ES-I3 (cell line): Measurements from ENCODE around the gene FAM20A.

Experiments
- H3K36me3 ChIP-seq: 2 replicates; pipeline ENCODE4 v1.6.1; 2013; ENCODE audit warnings: mild to moderate bottlenecking, low read length, control low read depth, moderate library complexity; ENCODE audit not compliant: insufficient read depth
- H3K4me1 ChIP-seq: 2 replicates; pipeline ENCODE4 v1.6.1; 2013; ENCODE audit warnings: mild to moderate bottlenecking, control low read depth, low read length; ENCODE audit not compliant: insufficient read depth
- H3K9ac ChIP-seq: 2 replicates; pipeline ENCODE4 v1.6.1; 2013; ENCODE audit warnings: low read depth, mild to moderate bottlenecking, low read length, moderate library complexity
- H3K9me3 ChIP-seq: 2 replicates; pipeline ENCODE4 v1.6.1; 2013; ENCODE audit warnings: mild to moderate bottlenecking, low read length, moderate library complexity; ENCODE audit not compliant: control insufficient read depth, insufficient read depth

The FAM20A gene

DNA sequence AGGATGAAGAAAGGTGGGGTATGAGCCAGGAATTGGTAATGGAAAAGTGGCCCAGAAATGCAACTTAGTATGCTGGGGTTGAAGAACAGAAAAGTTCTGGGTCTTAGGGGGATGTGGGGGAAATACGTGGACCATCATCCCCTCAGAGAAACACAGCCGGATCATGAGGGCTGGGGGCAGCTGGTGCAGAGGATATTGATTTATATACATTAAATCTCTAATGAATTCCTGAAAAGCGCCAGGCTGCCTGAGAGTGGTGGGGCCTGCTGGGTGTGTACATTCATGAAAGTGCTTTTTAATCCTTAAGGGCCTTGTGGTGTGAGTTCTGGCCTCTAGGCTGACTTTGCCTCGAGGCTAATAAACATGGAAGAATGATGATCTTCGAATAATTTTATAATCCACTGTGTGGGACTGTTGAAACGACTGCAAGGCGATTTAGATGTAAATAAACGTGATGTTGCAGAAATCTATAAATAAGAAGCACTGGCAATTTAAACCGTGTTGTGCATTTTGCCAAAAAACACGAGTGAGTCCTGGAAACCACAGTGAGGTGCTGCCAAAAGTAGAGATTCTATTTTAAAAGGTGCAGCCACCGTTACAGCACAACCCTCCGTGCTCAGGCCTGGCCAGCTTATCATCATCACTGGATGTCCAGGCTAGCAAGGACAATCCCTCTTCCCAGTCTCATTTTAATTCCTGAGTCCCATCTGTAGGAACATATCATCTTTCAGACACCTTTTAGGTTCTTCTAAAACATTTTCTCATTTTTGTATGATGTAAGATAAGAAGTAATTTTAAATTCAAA lies 56.9 kb downstream of the FAM20A start:
- H3K9ac ChIP-seq: no peak overlapping the region
- H3K4me1 ChIP-seq: no peaks in the 10 kb centered on the region
- peaks cover 24% of the 10 kb centered on the region for H3K36me3 ChIP-seq
- H3K9me3 ChIP-seq: no peaks in the 10 kb centered on the region

- Histone ChIP-seq H3K9me3 (no peaks in the 10 kb centered on the region), H3K9ac (no peak overlapping the region), H3K4me1 (no peaks in the 10 kb centered on the region), H3K36me3 (peaks cover 29% of the 10 kb centered on the region)
Measured at GRCh38 chr17:68542698-68543463, 58.3 kb downstream of the FAM20A start.

DNA sequence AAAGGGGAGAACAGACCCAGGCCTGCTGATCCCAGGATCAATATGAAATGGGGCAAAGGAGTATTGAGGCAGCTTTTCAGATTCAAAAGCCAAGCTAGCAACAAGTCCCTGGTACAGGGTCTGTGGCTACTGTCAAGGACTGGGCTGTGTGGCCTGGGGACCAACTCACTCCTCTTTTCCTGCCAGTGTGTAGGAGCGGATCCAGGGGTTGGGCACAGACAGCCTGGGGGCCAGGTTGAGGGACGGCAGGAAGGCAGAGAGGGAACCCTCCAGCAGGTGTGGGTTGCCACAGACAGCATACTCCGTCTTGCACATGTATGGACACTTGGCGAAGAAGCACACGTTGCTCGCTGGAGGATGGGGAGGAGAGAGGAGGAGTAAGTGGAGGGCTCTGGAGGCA lies 59.4 kb downstream of the FAM20A start:
- no peaks in the 10 kb centered on the region for H3K4me1 ChIP-seq
- peaks cover 35% of the 10 kb centered on the region for H3K36me3 ChIP-seq
- H3K9me3 ChIP-seq: no peaks in the 10 kb centered on the region
- H3K9ac ChIP-seq: no peak overlapping the region

DNA sequence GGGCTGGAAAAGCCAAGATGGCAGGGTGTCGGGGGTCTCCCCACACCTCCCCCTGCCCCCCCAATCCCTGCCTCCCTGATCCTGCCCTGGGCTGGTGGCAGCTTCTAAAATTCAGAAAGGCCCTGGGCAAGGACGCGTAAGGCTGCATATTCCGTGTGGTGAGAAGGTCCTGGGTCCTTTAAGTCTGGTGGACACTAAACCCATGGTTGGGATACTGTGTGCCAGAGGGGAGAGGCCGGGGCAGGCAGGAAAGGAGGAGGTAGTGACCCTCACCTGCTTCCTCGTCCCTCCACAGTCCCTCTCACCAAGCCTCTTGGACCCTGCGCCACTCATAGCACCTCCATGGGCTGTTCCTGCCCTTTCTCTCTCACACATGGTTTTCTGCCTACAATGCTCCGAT lies 60.2 kb downstream of the FAM20A start:
- Histone ChIP-seq H3K4me1 (no peaks in the 10 kb centered on the region), H3K9me3 (no peaks in the 10 kb centered on the region), H3K9ac (no peak overlapping the region), H3K36me3 (peaks cover 41% of the 10 kb centered on the region)

- peaks cover 48% of the 10 kb centered on the region for H3K36me3 ChIP-seq
Measured at GRCh38 chr17:68539548-68540467, 61.4 kb downstream of the FAM20A start.

GRCh38 chr17:68535922-68536321 lies 65.2 kb downstream of the FAM20A start:
- Histone ChIP-seq H3K9ac (no peak overlapping the region), H3K9me3 (no peaks in the 10 kb centered on the region), H3K4me1 (no peaks in the 10 kb centered on the region), H3K36me3 (peaks cover 43% of the 10 kb centered on the region)

More at GRCh38 chr17:68539548-68540467, 61.4 kb downstream of the FAM20A start:
- Histone ChIP-seq H3K4me1 (no peaks in the 10 kb centered on the region), H3K9me3 (no peaks in the 10 kb centered on the region), H3K9ac (no peak overlapping the region)

DNA sequence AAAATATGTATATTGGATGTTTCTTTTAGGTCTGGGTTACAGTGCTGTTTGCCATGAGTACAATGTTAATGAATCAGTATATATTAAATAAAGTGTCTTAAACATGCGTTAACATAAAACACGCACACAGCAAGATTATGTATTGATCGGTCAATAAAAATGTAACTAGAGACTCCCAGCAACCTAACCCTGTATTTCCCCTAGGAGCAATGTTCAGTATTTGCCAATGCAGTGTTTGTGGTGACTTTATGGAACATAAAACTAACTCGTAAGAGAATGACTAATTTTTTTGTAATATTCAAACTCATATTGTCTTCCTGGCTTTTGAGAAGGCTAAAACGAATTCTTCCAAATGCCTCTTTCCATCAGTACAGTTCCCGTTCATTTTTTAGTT lies 66.5 kb downstream of the FAM20A start:
- Histone ChIP-seq H3K4me1 (peaks cover under 1% of the 10 kb centered on the region; the same call in 1 of the 2 replicates), H3K9ac (no peak overlapping the region), H3K36me3 (peaks cover 42% of the 10 kb centered on the region), H3K9me3 (no peaks in the 10 kb centered on the region)

DNA sequence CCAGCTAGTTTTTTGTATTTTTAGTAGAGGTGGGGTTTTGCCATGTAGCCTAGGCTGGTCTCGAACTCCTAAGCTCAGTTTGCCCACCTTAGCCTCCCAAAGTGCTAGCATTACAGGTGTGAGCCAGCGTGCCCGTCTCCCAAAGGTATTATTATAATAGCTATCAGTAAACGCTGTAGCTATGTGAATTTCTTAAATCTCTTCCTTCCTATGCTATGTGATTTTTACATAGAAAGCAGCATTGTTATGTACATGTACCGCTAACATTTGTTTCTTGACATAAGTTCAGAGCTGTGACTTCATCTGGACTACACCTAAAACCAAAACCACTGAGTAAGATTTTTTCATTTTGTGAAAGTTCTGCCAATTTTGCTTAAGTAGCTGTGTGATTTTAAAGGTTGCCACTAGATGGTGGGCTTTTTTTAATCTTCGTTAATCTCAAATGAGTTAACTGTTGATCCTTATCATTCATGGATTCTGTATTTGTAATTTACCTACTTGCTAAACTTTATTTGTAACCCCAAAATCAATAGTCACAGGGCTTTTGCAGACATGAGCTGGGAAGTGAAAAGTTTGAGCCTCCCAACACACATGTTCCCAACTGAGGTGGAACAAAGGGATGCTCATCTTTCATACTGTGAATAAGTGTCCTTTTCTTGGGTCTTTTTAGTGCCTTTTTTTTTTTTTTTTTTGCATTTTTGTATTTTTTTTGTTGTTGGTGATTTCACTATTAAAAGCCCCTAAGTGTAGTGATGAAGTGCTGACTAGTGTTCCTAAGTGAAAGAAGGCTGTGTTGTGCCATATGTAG lies 67.1 kb downstream of the FAM20A start:
- Histone ChIP-seq H3K9ac (no peak overlapping the region), H3K36me3 (peaks cover 46% of the 10 kb centered on the region), H3K4me1 (peaks cover 6% of the 10 kb centered on the region; the same call in 1 of the 2 replicates)

DNA sequence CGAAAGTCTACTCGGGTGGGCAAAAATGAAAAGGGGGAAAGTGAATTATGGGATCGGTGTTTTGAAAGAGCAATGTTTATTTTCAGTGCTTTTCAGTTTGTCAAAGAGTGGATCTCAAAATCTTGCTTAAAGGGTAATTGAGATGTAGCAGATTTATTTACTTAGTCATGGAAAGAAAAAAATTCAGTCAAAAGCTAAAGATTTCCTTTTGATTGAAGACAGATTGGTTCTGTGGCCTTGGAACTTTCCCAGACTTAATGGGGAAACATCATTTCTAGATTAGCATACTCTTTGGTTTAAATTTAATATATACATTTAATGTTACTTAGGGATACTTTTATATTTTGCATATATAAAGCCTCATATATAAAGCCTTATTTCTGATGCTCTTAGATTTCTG lies 68.3 kb downstream of the FAM20A start:
- H3K9me3 ChIP-seq: no peaks in the 10 kb centered on the region
- H3K36me3 ChIP-seq: peaks cover 40% of the 10 kb centered on the region

More for the DNA sequence above, 67.1 kb downstream of the FAM20A start:
- H3K9me3 ChIP-seq: no peaks in the 10 kb centered on the region

GRCh38 chr17:68531252-68531651 lies 69.9 kb downstream of the FAM20A start:
- no peak overlapping the region for H3K9ac ChIP-seq
- no peaks in the 10 kb centered on the region for H3K9me3 ChIP-seq
- H3K4me1 ChIP-seq: peaks cover 31% of the 10 kb centered on the region; the same call in 1 of the 2 replicates
- peaks cover 30% of the 10 kb centered on the region for H3K36me3 ChIP-seq

More for the DNA sequence above, 68.3 kb downstream of the FAM20A start:
- no peak overlapping the region for H3K9ac ChIP-seq
- H3K4me1 ChIP-seq: peaks cover 17% of the 10 kb centered on the region; the same call in 1 of the 2 replicates

GRCh38 chr17:68527314-68527713 lies 73.9 kb downstream of the FAM20A start:
- H3K9ac ChIP-seq: no peak overlapping the region
- H3K4me1 ChIP-seq: peaks cover 35% of the 10 kb centered on the region; the same call in 1 of the 2 replicates
- H3K36me3 ChIP-seq: peaks cover 30% of the 10 kb centered on the region
- H3K9me3 ChIP-seq: no peaks in the 10 kb centered on the region

GRCh38 chr17:68526548-68526947 lies 74.6 kb downstream of the FAM20A start:
- H3K4me1 ChIP-seq: peaks cover 35% of the 10 kb centered on the region; the same call in 1 of the 2 replicates
- H3K9ac ChIP-seq: no peak overlapping the region
- peaks cover 29% of the 10 kb centered on the region for H3K36me3 ChIP-seq
- H3K9me3 ChIP-seq: no peaks in the 10 kb centered on the region

DNA sequence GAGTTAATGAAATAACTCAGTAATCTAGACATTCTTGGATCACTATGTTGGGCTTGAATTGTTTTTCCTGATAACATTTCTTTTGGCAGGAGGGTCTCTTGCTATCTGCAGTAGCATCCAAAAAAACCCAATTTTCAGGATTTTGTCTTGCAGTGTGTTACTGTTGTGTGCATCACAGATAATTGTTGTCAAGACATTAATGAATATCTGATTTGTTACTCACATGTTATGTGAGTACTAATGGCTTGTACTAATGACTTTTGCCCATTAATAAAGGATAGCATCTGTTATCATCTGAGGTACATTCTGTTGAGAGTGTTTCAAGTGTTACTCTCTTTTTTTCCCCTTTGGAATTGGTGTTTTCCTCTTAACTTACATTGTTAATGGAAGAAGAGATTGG lies 78.9 kb downstream of the FAM20A start:
- Histone ChIP-seq H3K36me3 (peaks cover 26% of the 10 kb centered on the region), H3K9ac (no peak overlapping the region), H3K4me1 (peaks cover 14% of the 10 kb centered on the region; the same call in 1 of the 2 replicates), H3K9me3 (peaks cover 13% of the 10 kb centered on the region; the same call in 1 of the 2 replicates)
